ENCODE measurements around the gene KLK13.

KLK13 gene

GRCh38 chr19:51018745-51019543, 45.9 kb downstream of the KLK13 start:
- no peak for DNase-seq

DNA sequence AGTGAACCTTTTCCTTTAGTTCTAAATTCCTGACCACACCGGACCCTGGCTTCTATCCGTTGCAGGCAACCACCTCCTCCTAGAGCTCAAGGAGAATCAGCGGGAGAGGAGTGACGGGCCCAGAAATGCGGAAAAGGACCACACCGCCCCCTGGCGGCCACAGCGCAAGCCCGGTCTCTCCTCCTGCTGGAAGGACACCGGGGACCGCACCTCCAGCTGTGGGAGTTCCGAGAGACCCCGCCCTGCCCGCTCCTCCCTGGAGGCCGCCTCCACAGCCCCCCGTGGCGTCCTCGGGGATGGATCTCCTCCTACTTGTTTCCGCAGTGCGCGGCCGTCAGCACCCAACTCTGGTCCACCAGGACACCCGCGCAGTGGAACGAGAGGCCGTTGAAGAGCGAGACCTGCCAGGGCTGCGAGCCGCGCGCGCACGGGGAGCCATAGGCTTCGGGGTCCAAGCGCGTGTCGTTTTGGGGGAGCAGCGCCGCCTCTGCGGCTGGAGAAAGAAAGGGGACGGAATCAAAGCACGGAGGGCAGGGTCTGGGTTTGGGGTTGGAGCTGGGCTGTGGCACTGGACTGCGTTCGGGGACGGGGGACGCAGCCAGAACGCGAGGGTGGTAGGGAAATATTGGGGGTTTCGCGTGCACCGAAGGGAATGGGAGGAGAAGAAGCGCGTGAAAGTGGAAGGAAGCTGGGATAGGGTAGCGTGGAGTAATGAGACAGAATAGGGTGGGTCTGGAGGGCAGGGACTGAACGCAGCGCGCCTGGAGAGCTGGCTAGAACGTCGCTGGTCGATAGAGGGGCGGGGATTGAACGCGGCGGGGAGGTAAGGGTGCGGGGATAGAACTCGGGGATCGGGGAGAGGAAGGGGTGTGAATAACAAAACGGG, 47.9 kb downstream of the KLK13 start:
- DNase-seq, result peak; percentile 91

- DNase-seq, result no peak
Measured at GRCh38 chr19:51015691-51016267, 49.1 kb downstream of the KLK13 start.

DNA sequence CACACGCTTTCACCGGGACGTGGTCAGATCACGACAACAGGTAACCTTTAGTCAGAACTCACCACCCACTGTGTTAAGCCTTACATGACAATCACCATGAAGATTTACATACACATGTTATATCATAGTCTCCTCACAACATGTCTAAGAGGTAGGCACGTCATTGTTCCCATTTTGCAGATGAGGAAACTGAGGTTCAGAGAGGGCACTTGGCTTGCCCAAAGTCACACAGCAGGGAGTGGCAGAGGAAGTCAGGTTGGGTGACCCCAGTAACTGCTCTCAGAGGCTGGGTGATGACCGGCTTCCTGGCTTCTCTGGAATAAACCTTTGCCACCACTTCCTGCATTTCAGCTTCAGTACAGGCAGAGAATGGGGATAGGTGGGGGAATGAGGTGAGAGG, 50.6 kb downstream of the KLK13 start:
- no peak for DNase-seq

GRCh38 chr19:51012661-51013190, 52.2 kb downstream of the KLK13 start:
- no peak for DNase-seq

DNA sequence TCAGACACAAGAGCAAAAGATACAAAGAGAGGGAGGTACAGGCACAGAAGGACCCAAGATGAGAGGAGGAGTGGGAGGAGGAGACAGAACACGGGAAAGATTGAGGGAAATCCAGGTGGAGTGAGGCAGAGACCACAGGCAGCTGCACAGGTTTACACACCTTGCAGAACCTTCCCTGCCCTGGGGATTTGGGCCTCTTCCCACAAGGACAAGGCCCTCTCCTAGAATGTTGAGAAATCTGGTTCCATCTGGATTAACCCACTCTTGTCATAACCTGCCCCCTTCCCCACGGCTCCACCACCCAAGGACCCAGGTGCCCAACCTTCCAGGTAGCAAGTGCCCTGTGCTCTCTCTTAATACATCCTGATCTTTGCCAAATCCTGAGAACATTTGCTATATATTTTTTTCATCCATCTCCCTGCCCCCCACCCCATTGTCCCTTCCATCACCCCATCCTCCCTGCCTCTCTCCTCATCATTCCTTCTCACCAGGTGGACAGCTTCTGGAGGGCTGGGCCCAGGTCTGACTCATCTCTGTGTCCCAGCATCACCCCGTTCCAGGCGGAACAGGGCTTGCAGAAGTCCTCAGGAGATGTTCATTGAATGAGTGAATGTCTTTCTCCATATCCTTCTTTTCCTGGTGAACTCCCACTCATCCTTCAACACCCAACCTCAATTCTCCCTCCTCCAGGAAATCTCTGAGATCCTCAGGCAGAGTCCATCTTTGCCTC, 54.7 kb downstream of the KLK13 start:
- DNase-seq, result no peak

DNA sequence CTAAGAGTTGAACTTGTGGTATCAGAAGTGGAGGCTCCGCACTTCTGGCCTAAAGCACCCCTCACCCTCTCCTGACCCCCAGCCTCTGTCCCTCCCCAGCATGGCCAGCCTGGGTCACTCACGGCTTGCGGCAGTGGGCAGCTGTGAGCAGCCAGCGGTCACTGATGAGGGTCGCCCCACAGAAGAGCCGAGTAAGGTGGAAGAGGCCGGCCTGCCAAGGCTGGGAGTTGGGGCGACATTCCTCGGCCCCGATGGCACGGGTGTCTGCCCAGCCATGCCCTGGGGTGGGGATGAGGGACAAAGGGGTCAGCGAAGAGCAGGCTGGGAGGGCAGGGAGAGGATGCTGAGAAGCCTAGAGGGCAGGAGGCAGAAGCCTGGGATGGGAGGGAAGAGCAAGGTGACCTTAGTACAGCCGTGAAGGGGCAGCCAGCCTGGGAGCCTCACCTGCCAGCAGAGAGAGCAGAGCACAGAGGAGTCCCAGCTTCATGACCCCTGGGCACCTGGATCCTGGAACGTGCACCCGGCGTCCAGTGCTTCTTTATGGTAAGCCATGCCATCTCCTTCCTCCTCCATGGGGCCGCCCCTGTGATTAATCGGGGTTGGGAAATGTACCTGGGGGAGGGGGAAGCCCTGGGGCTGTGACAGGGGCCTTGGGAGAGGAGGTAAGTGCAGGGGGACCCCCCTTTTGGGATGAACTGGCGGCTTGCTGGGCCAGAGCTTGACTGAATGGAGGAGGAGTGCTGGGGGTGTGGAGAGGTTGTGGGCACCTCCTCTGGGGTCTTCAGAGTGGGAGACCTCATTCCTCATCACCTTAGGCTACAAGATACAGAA, 55.6 kb downstream of the KLK13 start:
- DNase-seq, result no peak

GRCh38 chr19:51007488-51007887, 57.4 kb downstream of the KLK13 start:
- DNase-seq, result no peak

- DNase-seq, result no peak
Measured at GRCh38 chr19:51006406-51006805, 58.5 kb downstream of the KLK13 start.

Measured in 8988T (cell line).